ENCODE results near the gene PATE3.

DNA sequence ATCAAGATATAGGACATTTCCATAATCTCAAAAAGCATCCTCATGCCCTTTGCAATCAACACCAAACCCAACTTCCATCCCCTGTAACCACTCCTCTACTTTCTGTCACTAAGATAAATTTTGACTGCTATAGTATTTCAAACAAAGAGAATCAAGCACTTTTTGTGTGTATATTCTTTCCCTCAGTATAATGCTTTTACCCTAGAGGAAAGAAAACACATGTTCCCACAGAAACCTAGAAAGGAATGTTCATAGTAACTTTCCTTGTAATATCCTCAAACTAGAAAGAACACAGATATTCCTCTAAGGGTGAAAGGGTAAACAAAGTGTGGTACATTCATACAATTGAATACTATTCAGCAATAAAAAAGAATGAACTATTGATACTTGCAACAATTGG lies 47.3 kb upstream of the PATE3 start:
- TF ChIP-seq, protein P1, sequence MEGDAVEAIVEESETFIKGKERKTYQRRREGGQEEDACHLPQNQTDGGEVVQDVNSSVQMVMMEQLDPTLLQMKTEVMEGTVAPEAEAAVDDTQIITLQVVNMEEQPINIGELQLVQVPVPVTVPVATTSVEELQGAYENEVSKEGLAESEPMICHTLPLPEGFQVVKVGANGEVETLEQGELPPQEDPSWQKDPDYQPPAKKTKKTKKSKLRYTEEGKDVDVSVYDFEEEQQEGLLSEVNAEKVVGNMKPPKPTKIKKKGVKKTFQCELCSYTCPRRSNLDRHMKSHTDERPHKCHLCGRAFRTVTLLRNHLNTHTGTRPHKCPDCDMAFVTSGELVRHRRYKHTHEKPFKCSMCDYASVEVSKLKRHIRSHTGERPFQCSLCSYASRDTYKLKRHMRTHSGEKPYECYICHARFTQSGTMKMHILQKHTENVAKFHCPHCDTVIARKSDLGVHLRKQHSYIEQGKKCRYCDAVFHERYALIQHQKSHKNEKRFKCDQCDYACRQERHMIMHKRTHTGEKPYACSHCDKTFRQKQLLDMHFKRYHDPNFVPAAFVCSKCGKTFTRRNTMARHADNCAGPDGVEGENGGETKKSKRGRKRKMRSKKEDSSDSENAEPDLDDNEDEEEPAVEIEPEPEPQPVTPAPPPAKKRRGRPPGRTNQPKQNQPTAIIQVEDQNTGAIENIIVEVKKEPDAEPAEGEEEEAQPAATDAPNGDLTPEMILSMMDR (IDR thresholded peaks at IDR 0.05), result no peak
- no peak for TF ChIP-seq POLR2A (IDR thresholded peaks at IDR 0.05)

Measured in thyroid gland (tissue), 4 donors.